Stimulated activated CD8-positive, alpha-beta memory T cell treated with anti-CD3 and anti-CD28 coated beads, Interleukin-7, amount 100 ng/mL, for 4 hours (primary cell): Measurements from ENCODE around the gene CCDC39.

Experiments
- DNase-seq, 2 donors: peaks; one replicate each; pipeline ENCODE4 v3.0.0-alpha.2; 2020; ENCODE audit warnings: low read depth in 2 of 2

CCDC39 gene

DNA sequence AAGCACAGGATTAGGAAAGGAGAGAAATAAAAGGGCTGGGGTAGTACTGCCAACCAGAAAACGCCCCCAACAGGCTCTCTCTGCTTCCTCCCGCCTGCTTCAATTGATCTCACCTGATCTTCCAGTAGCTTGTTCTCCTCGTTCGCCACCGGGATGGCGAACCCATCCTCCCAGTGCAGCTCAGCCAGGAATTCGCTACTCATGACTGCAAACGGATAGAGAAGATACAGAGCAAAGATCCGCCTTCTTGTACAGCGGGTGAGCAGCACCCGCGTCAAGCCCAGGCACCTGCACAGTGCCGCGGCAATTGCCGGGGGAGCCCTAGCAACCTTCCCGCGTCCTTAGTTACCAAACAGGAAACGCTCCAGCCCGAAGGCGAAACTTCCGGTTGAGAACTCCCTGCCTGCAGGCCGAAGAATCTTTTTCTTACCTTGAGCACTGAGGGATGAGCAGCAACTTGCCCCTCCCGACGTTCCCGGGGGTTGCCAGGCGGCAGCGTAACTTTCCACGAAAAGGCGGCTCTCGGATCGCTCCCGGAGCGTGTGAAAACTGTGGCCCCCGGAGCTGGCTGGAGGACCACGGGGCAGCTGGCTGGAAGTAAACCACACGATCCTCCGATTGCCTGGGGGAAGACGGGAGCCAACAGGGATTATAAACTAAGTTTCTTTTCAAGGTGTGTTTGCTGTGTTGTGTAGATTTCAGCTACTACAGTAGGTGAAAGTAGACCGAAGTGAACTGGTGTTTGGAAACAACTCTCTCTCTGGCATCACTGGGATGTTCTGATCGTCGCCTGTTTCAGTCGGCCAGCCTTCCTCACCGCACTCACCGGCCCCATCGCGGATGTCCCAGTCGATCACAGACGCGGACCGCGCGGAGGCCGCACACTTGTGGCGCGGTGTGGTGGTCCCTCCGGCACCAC is at the start of gene CCDC39:
CCDC39 (minus strand) TSS at position 312 of the 919 bp plus-strand sequence; CDS start at position 203, 109 bp downstream.
- DNase-seq, result peak; percentile 31 to 36

DNA sequence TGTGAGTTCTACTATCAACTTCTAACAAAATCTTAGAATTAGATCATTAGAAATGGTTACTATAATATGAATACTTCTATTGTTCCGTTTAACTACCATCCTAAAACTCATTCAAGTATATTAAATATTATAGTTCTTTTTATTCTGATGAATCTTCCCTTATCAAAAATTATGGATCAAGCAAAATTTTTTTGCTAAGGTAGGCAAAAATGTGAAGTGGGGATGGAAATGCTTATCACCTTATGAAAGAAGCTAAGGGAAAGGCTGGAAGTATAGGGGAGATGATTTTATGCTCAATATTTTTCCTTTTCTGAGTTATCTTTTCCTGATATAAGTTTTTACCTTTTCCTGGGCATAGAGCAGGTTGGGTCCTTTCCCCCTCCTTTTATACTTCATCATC is 40.7 kb upstream of the CCDC39 start:
- DNase-seq, result no peak

GRCh38 chr3:180707896-180708295 is 28.6 kb upstream of the CCDC39 start:
- no peak for DNase-seq

GRCh38 chr3:180705619-180706018 is 26.3 kb upstream of the CCDC39 start:
- DNase-seq, result no peak

DNA sequence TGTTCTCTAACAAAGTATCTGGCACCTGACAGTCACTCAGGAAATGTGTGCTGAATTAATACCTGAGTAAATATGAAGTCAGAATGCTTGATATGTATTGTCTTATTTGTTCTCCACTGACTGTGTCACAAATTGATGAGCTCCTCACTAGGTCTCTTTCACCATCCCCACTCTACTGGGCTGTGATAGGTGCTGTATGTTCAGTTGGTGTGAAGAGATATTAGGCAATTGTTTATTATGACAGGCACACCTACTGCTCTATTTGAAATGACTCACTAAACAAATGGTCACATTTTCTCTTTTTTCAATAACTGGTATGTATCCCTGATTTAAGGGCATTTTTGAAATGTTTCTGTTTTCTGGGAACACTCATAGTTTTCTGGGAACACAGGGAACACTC is 25.2 kb upstream of the CCDC39 start:
- no peak for DNase-seq

DNA sequence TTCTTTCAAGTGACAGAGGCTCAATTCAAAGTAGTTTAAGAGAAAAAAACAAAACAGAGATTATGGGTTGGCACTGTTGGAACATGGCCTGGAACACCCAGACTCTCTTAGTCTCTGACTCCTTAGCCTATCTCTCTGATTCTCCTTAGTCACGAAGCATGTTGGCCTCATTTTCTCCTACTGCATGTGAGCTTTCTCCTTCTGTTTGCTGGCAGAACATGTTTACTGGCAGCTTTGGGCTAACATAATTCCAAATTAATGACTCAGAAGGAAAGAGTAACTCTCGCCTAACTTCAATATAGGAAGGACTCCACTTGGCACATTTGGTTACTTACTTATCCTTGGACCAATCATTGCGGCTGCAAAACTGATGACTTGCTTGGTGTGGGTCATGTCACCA is 21.7 kb upstream of the CCDC39 start:
- DNase-seq, result no peak

- no peak for DNase-seq
Observed at GRCh38 chr3:180698760-180699270, 19.5 kb upstream of the CCDC39 start.

DNA sequence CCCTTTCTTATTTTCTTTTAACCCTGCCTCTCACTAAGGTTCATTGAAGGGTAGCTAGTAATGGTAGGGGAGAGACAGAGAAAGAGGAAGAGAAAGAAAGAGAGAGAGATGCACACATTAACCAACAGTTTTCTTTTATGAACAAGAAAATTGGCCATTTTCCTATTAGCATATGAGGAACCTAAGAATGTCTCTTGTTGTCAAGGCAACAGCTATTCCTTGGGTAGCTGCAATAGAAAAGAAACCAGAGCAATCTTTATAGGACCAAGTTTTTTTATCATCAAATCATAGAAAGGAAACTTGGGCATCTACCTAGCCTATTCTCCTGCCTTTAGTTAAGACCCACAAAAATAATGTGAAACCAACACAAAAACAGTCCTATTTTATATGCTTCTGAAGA is 15.0 kb upstream of the CCDC39 start:
- DNase-seq, result no peak

- DNase-seq, result no peak
Observed at GRCh38 chr3:180693656-180694055, 14.4 kb upstream of the CCDC39 start.

- no peak for DNase-seq
Observed at GRCh38 chr3:180690061-180690460, 10.8 kb upstream of the CCDC39 start.

- no peak for DNase-seq
Observed at GRCh38 chr3:180684807-180685206, 5.5 kb upstream of the CCDC39 start.

GRCh38 chr3:180683816-180684215 is 4.5 kb upstream of the CCDC39 start:
- no peak for DNase-seq

- no peak for DNase-seq
Observed at GRCh38 chr3:180680097-180680430, 775 bp upstream of the CCDC39 start.

GRCh38 chr3:180678231-180678630 is 1.1 kb downstream of the CCDC39 start:
- no peak for DNase-seq

GRCh38 chr3:180661444-180661843 is 17.8 kb downstream of the CCDC39 start:
- DNase-seq, result no peak

- no peak for DNase-seq
Observed at GRCh38 chr3:180657094-180657493, 22.2 kb downstream of the CCDC39 start.

DNA sequence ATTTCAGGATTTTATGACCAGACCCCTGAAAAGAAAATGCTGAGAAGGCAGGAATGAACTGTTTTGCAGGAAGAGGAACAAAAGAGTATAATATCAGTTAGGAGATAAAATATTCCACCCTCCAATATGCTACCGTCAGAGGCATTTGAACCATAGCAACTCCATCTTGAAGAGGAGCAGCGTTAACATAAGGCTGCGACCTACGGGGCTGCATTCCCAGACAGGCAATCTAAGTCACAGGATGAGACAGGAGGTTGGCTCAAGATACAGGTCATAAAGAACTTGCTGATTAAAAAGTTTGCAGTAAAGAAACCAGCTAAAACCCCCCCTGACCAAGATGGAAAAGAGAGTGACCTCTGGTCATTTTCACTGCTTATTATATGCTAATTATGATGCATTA is 22.9 kb downstream of the CCDC39 start:
- no peak for DNase-seq

DNA sequence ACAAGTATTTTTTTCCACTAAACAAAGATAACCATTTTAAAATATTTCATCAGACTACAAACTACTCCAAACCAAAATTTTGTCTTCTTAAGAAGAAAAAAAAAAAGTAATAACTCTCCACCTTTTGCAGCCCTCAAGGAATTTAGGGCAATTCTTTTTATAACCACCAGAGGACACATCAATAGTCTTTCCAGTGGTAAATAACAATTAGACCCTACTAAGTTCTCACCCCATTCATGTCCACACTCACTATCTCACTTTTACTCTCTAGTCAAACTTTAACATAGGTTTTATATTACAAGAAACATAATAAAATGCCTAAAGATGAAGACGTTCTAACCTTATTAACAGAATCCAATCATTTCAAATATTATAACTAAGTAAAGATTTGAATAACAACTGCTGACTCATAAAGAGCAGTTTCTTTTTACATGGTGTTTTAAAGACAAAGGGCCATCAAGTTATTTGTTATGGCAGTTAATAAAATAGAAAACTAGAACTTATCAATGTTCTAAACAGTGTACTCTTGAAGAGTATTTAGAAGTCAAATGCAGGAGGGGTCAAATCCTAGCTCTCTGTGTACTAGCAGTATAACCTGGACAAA is 33.0 kb downstream of the CCDC39 start:
- no peak for DNase-seq

DNA sequence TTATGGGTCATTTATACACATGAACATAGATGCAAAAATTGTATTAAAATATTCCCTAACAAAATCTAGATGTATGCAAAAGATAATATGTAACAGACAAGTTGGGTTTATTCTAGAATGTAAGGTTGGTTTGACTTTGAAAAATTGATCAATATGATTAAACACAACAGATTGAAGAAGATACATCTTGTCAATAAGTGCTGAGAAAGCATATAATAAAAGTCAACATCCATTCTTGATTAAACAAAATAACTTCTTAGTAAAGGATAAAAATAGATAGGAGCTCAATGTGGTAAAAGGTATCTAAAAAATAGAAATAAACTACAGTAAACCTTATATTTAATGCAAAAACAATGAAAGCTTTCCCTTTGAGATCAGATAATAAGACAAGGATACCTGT is 38.3 kb downstream of the CCDC39 start:
- no peak for DNase-seq

DNA sequence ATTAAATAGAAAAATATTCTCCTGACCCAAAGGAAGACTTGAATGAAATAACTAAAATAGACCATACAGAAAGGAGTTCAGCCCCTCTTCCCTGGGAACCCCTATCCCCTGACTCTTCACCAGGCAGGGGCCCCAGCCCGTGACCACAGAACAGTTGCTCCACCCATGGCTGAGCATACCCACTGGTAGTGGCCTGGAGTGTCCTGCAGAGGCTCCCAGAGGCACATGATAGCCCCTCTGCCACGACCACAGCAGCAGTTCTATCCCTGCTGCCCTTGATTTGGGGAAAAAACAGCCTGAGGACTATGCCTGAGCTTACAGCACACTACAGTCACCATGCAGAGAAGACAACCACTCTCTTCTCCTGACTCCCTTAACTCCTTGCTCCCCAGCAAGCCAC is 45.6 kb downstream of the CCDC39 start:
- no peak for DNase-seq

DNA sequence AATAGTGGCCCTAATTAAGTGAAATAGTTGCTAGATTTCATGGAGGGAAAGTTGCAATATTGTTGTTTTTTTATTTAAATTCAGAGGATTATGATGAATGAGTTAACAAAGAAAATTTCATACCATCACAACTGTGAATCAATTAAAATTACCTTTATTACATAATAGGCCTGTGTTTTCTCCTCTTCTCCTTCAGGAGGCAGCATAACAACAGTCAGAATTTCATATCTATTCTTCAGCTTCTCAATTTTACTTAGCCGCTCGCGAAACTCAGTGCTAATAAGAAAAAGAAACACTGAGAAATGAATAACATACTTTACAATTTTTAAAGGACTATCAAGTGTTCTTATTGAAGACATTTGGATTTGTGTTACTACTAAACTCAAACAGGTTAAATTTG is 48.0 kb downstream of the CCDC39 start:
- DNase-seq, result no peak

DNA sequence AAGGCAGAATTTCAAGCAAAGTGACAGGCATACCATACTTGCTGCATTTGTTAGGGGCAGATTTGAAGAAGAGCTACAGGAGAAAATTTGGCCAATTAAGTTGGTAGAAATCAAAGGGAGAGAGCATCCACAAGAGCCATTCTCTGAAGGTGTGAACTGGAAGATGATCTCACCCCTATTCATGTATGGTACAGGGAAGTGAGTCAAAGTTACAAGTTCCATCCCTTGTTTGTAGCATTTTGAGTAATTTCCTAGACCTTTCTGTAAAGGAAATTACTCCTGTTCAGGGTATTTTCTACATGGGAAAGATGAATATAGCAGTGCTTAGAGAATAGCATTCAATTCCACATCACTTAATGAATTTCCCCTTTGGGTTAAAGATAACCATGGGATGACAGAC is 48.9 kb downstream of the CCDC39 start:
- DNase-seq, result no peak

DNA sequence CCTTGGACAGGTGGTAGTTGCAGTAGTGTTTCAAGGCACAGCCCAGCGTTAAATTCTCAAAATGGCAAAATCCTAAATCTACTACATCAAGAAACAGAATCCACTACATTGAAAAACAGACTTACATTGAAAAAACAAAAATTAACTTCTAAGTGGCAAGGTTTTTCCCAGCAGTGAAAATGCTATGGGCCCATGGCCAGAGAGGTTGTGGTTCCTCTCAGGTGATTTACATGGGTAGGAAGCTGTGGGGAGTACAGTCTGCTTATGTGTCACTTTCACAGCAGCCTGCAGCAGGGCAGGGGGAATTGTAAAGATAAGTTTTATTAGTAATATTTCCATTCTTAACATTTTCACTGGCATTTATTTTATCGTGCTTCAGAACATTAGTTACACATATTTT is 52.4 kb downstream of the CCDC39 start:
- DNase-seq, result no peak
